RWPE1 (cell line): ENCODE data around the gene E2F7.
A peak's percentile ranks its signal among the peaks of the same experiment; 100 is the strongest.

Experiments used
- CTCF ChIA-PET: fragments of 350-600 bp; sonication (Branson Sonifier 250); formaldehyde crosslinking; extraction: SDS; loops from one replicate; lab custom pipeline; 2021; lab: Yijun Ruan, JAX
- POLR2A ChIA-PET: fragments of 400-600 bp; formaldehyde crosslinking; extraction: SDS; loops from one replicate; lab custom pipeline; 2020; ENCODE audit warnings: antibody characterized with exemption; ENCODE audit not compliant: low non-redundant PET; lab: Yijun Ruan, JAX
- DNase-seq: peaks from one replicate; pipeline ENCODE4 v3.0.0; 2012; ENCODE audit warnings: low spot score
- H3K27ac ChIP-seq: fragments of 450-650 bp; 2 replicates; pipeline ENCODE4 v1.5.1; 2017
- TF ChIP-seq, protein P1 (sequence below): fragments of 450-650 bp; conservative IDR thresholded peaks from 2 replicates; pipeline ENCODE4 v1.5.1; 2017; ENCODE audit warnings: low read depth, mild to moderate bottlenecking

The E2F7 gene, protein sequence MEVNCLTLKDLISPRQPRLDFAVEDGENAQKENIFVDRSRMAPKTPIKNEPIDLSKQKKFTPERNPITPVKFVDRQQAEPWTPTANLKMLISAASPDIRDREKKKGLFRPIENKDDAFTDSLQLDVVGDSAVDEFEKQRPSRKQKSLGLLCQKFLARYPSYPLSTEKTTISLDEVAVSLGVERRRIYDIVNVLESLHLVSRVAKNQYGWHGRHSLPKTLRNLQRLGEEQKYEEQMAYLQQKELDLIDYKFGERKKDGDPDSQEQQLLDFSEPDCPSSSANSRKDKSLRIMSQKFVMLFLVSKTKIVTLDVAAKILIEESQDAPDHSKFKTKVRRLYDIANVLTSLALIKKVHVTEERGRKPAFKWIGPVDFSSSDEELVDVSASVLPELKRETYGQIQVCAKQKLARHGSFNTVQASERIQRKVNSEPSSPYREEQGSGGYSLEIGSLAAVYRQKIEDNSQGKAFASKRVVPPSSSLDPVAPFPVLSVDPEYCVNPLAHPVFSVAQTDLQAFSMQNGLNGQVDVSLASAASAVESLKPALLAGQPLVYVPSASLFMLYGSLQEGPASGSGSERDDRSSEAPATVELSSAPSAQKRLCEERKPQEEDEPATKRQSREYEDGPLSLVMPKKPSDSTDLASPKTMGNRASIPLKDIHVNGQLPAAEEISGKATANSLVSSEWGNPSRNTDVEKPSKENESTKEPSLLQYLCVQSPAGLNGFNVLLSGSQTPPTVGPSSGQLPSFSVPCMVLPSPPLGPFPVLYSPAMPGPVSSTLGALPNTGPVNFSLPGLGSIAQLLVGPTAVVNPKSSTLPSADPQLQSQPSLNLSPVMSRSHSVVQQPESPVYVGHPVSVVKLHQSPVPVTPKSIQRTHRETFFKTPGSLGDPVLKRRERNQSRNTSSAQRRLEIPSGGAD

DNA sequence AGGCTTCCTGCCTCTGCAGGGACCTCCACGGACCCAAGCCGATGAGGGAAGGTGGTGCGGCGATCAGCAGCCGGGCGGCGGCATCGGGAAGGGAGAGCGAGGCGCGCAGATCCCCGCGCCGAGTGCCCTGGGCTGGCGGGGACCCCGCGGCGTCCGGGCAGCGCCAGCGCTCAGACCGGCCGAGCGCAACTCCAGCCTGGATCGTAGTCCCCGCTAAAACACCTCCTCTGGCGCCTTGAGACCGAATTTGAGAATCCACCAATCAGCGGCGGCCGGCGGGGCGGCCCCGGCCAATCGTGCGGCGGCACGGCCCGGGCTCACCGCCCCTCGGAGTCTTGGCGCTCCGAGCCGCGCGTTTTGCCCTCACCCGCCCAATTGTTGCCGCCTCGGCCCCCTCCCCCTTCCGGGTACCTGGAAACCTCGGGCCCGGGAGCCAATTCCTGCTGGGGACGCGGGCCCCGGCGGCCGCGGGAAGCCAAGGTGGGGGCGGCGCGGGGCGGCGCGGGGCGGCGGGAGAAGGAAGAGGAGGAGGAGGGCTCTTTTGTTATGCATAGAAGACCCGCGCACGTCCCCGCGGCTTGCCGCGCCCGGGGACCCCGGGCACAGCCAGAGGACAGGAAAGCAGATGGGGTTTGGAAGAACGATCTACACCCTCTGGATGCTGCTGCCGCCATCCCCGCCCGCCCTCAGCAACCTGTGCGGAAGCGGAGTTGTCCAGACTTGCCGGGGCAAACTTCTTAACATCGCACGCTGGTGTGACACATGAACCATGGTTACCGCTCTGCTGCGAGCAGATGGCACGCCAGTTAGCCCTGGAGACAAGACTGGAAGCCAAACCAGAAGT lies at the start of gene E2F7:
TSS of gene E2F7 (minus strand) at position 209 of the 844 bp plus-strand sequence. CDS start 934 bp downstream, outside the sequence.
- ChIA-PET POLR2A (no interaction called here), CTCF (interaction anchor here (0.6 to 0.9 kb wide), 2 partner anchors 165 to 373 kb away, joined by 3 to 5 read pairs; no protein-coding TSS in a partner anchor)
- TF ChIP-seq, protein P1, sequence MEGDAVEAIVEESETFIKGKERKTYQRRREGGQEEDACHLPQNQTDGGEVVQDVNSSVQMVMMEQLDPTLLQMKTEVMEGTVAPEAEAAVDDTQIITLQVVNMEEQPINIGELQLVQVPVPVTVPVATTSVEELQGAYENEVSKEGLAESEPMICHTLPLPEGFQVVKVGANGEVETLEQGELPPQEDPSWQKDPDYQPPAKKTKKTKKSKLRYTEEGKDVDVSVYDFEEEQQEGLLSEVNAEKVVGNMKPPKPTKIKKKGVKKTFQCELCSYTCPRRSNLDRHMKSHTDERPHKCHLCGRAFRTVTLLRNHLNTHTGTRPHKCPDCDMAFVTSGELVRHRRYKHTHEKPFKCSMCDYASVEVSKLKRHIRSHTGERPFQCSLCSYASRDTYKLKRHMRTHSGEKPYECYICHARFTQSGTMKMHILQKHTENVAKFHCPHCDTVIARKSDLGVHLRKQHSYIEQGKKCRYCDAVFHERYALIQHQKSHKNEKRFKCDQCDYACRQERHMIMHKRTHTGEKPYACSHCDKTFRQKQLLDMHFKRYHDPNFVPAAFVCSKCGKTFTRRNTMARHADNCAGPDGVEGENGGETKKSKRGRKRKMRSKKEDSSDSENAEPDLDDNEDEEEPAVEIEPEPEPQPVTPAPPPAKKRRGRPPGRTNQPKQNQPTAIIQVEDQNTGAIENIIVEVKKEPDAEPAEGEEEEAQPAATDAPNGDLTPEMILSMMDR = no peak

DNA sequence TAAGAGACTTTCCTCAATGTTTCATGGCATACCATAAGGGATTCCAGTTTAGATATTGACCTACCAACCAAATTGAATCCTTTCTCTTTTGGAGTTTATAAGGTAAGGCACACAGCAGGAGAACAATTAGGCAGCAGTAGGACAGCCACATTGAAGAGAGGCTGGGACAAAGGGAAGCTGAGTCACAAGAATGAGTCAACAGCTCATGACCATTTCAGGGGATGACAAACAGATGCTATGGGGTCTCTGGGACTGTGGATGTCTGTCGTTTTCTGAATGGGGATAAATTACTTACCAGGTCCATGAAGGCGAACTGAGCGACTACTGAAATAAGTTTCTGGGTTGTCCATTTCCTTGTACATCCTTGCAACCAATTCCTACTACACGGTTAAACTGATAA lies 48.6 kb upstream of the E2F7 start:
- no peak for DNase-seq

More for the DNA sequence above, at the start of gene E2F7:
- peak; percentile 99 for DNase-seq
- peak within 1 kb of the TSS; percentile 94 for H3K27ac ChIP-seq

DNA sequence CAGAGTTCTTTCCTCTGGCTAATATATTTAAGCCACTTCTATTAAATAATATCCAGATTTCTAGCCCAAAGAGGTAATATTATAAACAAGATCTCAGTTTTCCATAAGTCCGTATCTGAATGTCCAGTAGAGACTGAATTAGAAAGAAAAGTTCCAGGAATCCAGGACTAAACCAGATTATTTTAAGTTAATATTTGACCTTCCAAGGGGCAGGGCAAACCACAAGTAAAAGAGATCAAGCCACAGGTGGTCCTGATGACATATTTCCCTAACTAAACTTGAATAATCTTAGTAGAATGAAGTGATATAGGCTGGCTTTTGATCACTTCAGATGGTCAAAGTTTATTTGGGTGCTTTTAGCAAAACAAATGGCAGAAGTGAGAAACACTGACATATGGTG lies 43.3 kb upstream of the E2F7 start:
- no peak overlapping the region for H3K27ac ChIP-seq
- TF ChIP-seq, protein P1 = no peak
- ChIA-PET POLR2A (no interaction called here), CTCF (no interaction called here)
- no peak for DNase-seq

More for the DNA sequence above, 48.6 kb upstream of the E2F7 start:
- TF ChIP-seq, protein P1 = no peak
- ChIA-PET CTCF (no interaction called here), POLR2A (no interaction called here)
- no peak overlapping the region for H3K27ac ChIP-seq

DNA sequence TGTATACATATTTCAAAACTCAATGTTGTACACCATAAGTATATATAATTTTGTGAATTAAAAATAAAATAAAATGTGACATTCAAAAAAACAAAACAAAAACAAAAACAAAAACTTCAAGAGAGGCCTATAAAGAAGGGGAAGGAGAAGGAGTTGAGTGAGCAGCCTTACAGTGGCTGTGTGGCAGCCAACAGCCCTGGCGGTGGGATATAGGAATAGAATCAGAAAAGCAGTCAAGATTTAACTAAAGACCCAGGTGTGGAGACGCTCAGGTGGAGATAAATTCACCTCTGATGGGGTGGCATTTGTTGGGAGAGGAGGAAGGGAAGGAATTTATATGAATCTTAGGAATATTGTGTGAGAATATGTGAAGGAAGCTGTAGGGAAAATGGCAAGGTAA lies 41.8 kb upstream of the E2F7 start:
- POLR2A ChIA-PET = no interaction called here
- TF ChIP-seq, protein P1 = no peak
- CTCF ChIA-PET = interaction anchor here (0.7 kb wide), 1 partner anchor 137 kb away, joined by 4 read pairs; no protein-coding TSS in a partner anchor
- H3K27ac ChIP-seq = no peak overlapping the region
- DNase-seq = no peak

DNA sequence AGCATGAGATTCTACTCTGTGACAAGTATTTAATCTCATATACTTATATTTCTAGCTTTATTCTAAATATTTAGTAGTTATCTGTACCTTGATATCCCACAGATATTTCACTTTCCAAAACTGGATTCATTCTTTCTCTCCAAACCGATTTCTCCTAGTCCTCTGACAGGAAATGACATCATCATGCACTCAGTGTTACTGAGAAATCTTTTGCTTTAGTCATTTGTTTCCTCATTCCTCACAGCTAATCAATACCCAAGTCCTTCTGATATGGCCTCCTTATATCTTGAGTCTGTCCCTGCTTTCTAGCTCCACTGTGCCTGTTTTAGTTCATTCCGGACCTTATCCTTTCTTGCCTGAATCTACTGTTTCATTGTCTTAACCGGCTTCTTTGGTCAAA lies 39.4 kb upstream of the E2F7 start:
- TF ChIP-seq, protein P1 = no peak
- ChIA-PET CTCF (interaction anchor here (0.6 kb wide), 1 partner anchor 693 kb away, joined by 3 read pairs; no protein-coding TSS in a partner anchor), POLR2A (no interaction called here)
- DNase-seq = no peak
- H3K27ac ChIP-seq = no peak overlapping the region
